Measurements from ENCODE around the gene TYW1B.
"Not testable (repeated sequence)": the region's sequence is repeated elsewhere in the genome, so short reads cannot be mapped to it uniquely, and the experiment has no call there.

TYW1B gene

GRCh38 chr7:72709909-72710308, 118.1 kb downstream of the TYW1B start:
- no peak for TF ChIP-seq CTCF (IDR thresholded peaks at IDR 0.05)
- H3K36me3 ChIP-seq, result no peaks in the 10 kb centered on the region
- peaks cover 9 to 17% of the 10 kb centered on the region in 2 experiments for H3K4me1 ChIP-seq (ENCODE audit: control insufficient read depth in 1 of 2, insufficient read depth in 1 of 2, low read depth in 1 of 2, low read length in 1 of 2)
- no peak overlapping the region for H3K27ac ChIP-seq
- no peak overlapping the region for H3K4me3 ChIP-seq (ENCODE audit: low read depth in 1 of 2, low read length in 1 of 2)
- no peaks in the 10 kb centered on the region for H3K27me3 ChIP-seq
- H3K9me3 ChIP-seq, result no peaks in the 10 kb centered on the region

- not testable (repeated sequence) for H3K27ac ChIP-seq; H3K4me3 ChIP-seq (ENCODE audit: low read depth in 1 of 2, low read length in 1 of 2); H3K27me3 ChIP-seq
Measured at GRCh38 chr7:72708371-72709050, 119.5 kb downstream of the TYW1B start.

GRCh38 chr7:72706521-72706920, 121.5 kb downstream of the TYW1B start:
- H3K4me1 ChIP-seq (ENCODE audit: control insufficient read depth in 1 of 2, insufficient read depth in 1 of 2, low read depth in 1 of 2, low read length in 1 of 2), result peaks cover 9 to 21% of the 10 kb centered on the region in 2 experiments
- H3K36me3 ChIP-seq, result no peaks in the 10 kb centered on the region
- TF ChIP-seq CTCF (IDR thresholded peaks at IDR 0.05), result no peak
- H3K9me3 ChIP-seq, result no peaks in the 10 kb centered on the region
- H3K27me3 ChIP-seq, result no peaks in the 10 kb centered on the region
- no peak overlapping the region for H3K4me3 ChIP-seq (ENCODE audit: low read depth in 1 of 2, low read length in 1 of 2)
- H3K27ac ChIP-seq, result no peak overlapping the region

More at GRCh38 chr7:72708371-72709050, 119.5 kb downstream of the TYW1B start:
- H3K36me3 ChIP-seq, H3K9me3 ChIP-seq: not testable (repeated sequence)
- H3K4me1 ChIP-seq (ENCODE audit: control insufficient read depth in 1 of 2, insufficient read depth in 1 of 2, low read depth in 1 of 2, low read length in 1 of 2), result peaks cover 9 to 21% of the 10 kb centered on the region in 2 experiments

GRCh38 chr7:72705693-72706092, 122.3 kb downstream of the TYW1B start:
- H3K9me3 ChIP-seq, result not testable (repeated sequence)

GRCh38 chr7:72704894-72705293, 123.1 kb downstream of the TYW1B start:
- no peaks in the 10 kb centered on the region for H3K27me3 ChIP-seq

More at GRCh38 chr7:72705693-72706092, 122.3 kb downstream of the TYW1B start:
- H3K4me3 ChIP-seq (ENCODE audit: low read depth in 1 of 2, low read length in 1 of 2); H3K36me3 ChIP-seq; H3K27me3 ChIP-seq: not testable (repeated sequence)
- H3K4me1 ChIP-seq (ENCODE audit: control insufficient read depth in 1 of 2, insufficient read depth in 1 of 2, low read depth in 1 of 2, low read length in 1 of 2), result peaks cover 9 to 21% of the 10 kb centered on the region in 2 experiments
- H3K27ac ChIP-seq, result peak overlapping the region; percentile 67

GRCh38 chr7:72700548-72700947, 127.5 kb downstream of the TYW1B start:
- not testable (repeated sequence) for H3K4me3 ChIP-seq (ENCODE audit: low read depth in 1 of 2, low read length in 1 of 2); H3K36me3 ChIP-seq; H3K9me3 ChIP-seq; H3K27me3 ChIP-seq; H3K27ac ChIP-seq
- H3K4me1 ChIP-seq (ENCODE audit: control insufficient read depth in 1 of 2, insufficient read depth in 1 of 2, low read depth in 1 of 2, low read length in 1 of 2), result peaks cover 5 to 10% of the 10 kb centered on the region in 2 experiments

More at GRCh38 chr7:72704894-72705293, 123.1 kb downstream of the TYW1B start:
- peak overlapping the region; percentile 67 for H3K27ac ChIP-seq
- H3K4me1 ChIP-seq (ENCODE audit: control insufficient read depth in 1 of 2, insufficient read depth in 1 of 2, low read depth in 1 of 2, low read length in 1 of 2), result peaks cover 9 to 21% of the 10 kb centered on the region in 2 experiments
- H3K9me3 ChIP-seq, result no peaks in the 10 kb centered on the region
- H3K36me3 ChIP-seq, result no peaks in the 10 kb centered on the region
- no peak for TF ChIP-seq CTCF (IDR thresholded peaks at IDR 0.05)
- H3K4me3 ChIP-seq (ENCODE audit: low read depth in 1 of 2, low read length in 1 of 2), result no peak overlapping the region

GRCh38 chr7:72697066-72697465, 130.9 kb downstream of the TYW1B start:
- not testable (repeated sequence) for H3K9me3 ChIP-seq; H3K4me3 ChIP-seq (ENCODE audit: low read depth in 1 of 2, low read length in 1 of 2); H3K27ac ChIP-seq; H3K4me1 ChIP-seq (ENCODE audit: control insufficient read depth in 1 of 2, insufficient read depth in 1 of 2, low read depth in 1 of 2, low read length in 1 of 2); H3K36me3 ChIP-seq; H3K27me3 ChIP-seq

GRCh38 chr7:72696643-72697042, 131.4 kb downstream of the TYW1B start:
- H3K36me3 ChIP-seq; H3K27me3 ChIP-seq; H3K9me3 ChIP-seq; H3K4me3 ChIP-seq (ENCODE audit: low read depth in 1 of 2, low read length in 1 of 2); H3K27ac ChIP-seq; H3K4me1 ChIP-seq (ENCODE audit: control insufficient read depth in 1 of 2, insufficient read depth in 1 of 2, low read depth in 1 of 2, low read length in 1 of 2): not testable (repeated sequence)

GRCh38 chr7:72695482-72695881, 132.5 kb downstream of the TYW1B start:
- H3K27ac ChIP-seq; H3K27me3 ChIP-seq; H3K4me3 ChIP-seq (ENCODE audit: low read depth in 1 of 2, low read length in 1 of 2); H3K36me3 ChIP-seq; H3K9me3 ChIP-seq; H3K4me1 ChIP-seq (ENCODE audit: control insufficient read depth in 1 of 2, insufficient read depth in 1 of 2, low read depth in 1 of 2, low read length in 1 of 2): not testable (repeated sequence)

GRCh38 chr7:72691442-72691841, 136.6 kb downstream of the TYW1B start:
- H3K9me3 ChIP-seq; H3K27me3 ChIP-seq; H3K36me3 ChIP-seq; H3K4me3 ChIP-seq (ENCODE audit: low read depth in 1 of 2, low read length in 1 of 2); H3K27ac ChIP-seq; H3K4me1 ChIP-seq (ENCODE audit: control insufficient read depth in 1 of 2, insufficient read depth in 1 of 2, low read depth in 1 of 2, low read length in 1 of 2): not testable (repeated sequence)

- H3K4me1 ChIP-seq (ENCODE audit: control insufficient read depth in 1 of 2, insufficient read depth in 1 of 2, low read depth in 1 of 2, low read length in 1 of 2); H3K27ac ChIP-seq; H3K9me3 ChIP-seq; H3K36me3 ChIP-seq; H3K4me3 ChIP-seq (ENCODE audit: low read depth in 1 of 2, low read length in 1 of 2); H3K27me3 ChIP-seq: not testable (repeated sequence)
Measured at GRCh38 chr7:72690177-72690576, 137.8 kb downstream of the TYW1B start.

Measured in neutrophil (primary cell).